Karpas-422 (cell line): ENCODE results near the gene KPNB1. TPM values are rescaled to one million over a fixed set of nuclear protein-coding genes. Genes with fewer than 3 reads are reported as not detected.

Source experiments
- DNase-seq: peaks from one replicate; pipeline ENCODE4 v3.0.0-alpha.2; 2015
- H2AFZ ChIP-seq: fragments of 200-600 bp; sonication (generic); 2 replicates; pipeline ENCODE4 v1.6.1; 2014; ENCODE audit warnings: antibody characterized with exemption, low read length, mixed read lengths
- H3K27ac ChIP-seq: fragments of 200-600 bp; sonication (generic); 2 replicates; pipeline ENCODE4 v1.5.1; 2014; ENCODE audit warnings: mild to moderate bottlenecking, low read length, moderate library complexity
- H3K27me3 ChIP-seq: fragments of 200-600 bp; sonication (generic); 2 replicates; pipeline ENCODE4 v1.6.1; 2014; ENCODE audit warnings: low read length, mixed read lengths
- H3K36me3 ChIP-seq: fragments of 200-600 bp; sonication (generic); 2 replicates; pipeline ENCODE4 v1.6.1; 2014; ENCODE audit warnings: low read length, mixed read lengths; ENCODE audit not compliant: insufficient read depth
- H3K4me1 ChIP-seq: fragments of 200-600 bp; sonication (generic); 2 replicates; pipeline ENCODE4 v1.6.1; 2014; ENCODE audit warnings: mild to moderate bottlenecking, low read length, mixed read lengths
- H3K4me2 ChIP-seq: fragments of 200-600 bp; sonication (generic); 2 replicates; pipeline ENCODE4 v1.6.1; 2014; ENCODE audit warnings: low read length, low read depth, mild to moderate bottlenecking; ENCODE audit not compliant: poor library complexity, severe bottlenecking
- H3K4me3 ChIP-seq: fragments of 200-600 bp; sonication (generic); 2 replicates; pipeline ENCODE4 v1.5.1; 2014; ENCODE audit warnings: mild to moderate bottlenecking, antibody characterized with exemption, low read length, mixed read lengths
- H3K79me2 ChIP-seq: fragments of 200-600 bp; sonication (generic); 2 replicates; pipeline ENCODE4 v1.6.1; 2014; ENCODE audit warnings: mild to moderate bottlenecking, low read length, mixed read lengths
- H3K9ac ChIP-seq: fragments of 200-600 bp; sonication (generic); 2 replicates; pipeline ENCODE4 v1.6.0; 2014; ENCODE audit warnings: low read length
- H3K9me2 ChIP-seq: fragments of 200-600 bp; sonication (generic), shearing (Covaris generic); replicated peaks from 2 replicates; pipeline ENCODE4 v1.6.0; 2014; ENCODE audit warnings: mild to moderate bottlenecking, low read length, moderate library complexity; ENCODE audit not compliant: insufficient read depth
- H3K9me3 ChIP-seq: fragments of 300-700, 200-600 bp; sonication (generic); 2 replicates; pipeline ENCODE4 v1.6.1; 2014; ENCODE audit warnings: low read length, mixed read lengths
- H4K20me1 ChIP-seq: fragments of 200-600 bp; sonication (generic); 2 replicates; pipeline ENCODE4 v1.6.1; 2014; ENCODE audit warnings: mild to moderate bottlenecking, antibody characterized with exemption, low read length, low read depth; ENCODE audit not compliant: insufficient read depth
- total RNA-seq: library from RNA; depleted of rRNA; stranded (reverse); fragments of >200 nt; shearing (Covaris generic); gene quantifications from 2 replicates; pipeline ENCODE4 v1.2.3, GENCODE V29; 2014; ENCODE audit warnings: low replicate concordance

KPNB1 gene
- total RNA-seq, 1 experiment from 2014 or later: 184 TPM

DNA sequence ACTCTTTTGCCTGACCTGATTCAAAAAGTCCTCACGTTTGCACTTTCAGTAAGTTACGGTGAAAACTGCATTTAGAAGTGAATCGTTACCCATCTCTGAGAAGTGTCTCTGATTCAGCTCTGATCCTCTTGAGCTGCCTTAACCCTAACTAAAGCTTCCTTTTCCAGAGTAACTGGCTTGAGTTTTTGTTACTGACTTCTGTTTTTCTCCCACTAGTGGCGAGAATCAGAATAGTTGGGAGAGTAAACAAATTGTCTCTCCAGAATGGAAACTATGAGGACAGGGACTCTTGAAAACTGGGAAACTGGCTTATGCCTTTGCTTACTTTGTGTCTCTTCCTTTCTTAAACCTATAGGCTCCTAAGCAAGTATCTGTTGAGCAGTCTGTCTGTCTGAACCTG, 31.3 kb upstream of the KPNB1 start:
- Histone ChIP-seq H4K20me1 (no peaks in the 10 kb centered on the region), H2AFZ (no peak overlapping the region), H3K4me2 (no peak overlapping the region), H3K4me1 (no peaks in the 10 kb centered on the region), H3K27ac (no peak overlapping the region), H3K36me3 (peaks cover 42% of the 10 kb centered on the region; the same call in 1 of the 2 replicates), H3K9ac (no peak overlapping the region), H3K4me3 (no peak overlapping the region), H3K27me3 (no peaks in the 10 kb centered on the region), H3K9me3 (no peaks in the 10 kb centered on the region), H3K79me2 (no peaks in the 10 kb centered on the region), H3K9me2 (no peaks in the 10 kb centered on the region)
- DNase-seq: no peak

DNA sequence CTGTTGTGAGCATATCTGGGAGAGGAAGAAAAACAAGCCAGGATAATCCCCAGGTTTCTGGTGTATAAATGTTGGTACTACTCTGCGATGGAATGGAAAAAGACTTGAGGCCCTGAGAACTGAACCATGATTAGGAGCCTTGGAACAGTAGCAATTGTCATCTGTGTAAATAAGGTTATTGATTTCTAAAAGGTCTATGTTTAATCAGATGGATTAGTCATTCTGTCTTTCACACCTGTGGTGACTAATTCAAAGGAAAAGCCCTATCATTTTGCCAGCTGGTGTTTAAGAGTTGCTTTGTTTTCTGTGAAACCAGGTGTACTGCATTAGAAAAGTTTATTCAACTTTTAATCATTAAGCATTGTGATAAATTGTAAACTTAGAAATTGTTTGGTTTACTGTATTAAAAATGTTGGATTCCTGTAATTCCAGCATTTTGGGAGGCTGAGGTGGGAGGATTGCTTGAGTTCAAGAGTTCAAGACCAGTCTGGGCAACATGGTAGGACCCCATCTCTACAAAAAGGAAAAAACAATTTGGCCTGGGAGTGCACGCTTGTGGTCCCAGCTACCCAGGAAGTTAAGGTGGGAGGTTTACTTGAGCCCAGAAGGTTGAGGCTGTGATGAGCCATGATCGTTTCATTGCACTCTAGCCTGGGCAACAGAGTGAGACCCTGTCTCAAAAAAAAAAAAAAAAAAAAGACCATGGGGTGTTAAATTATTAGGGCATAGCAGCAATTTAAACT, 29.0 kb upstream of the KPNB1 start:
- H2AFZ ChIP-seq: no peak overlapping the region
- H3K79me2 ChIP-seq: no peaks in the 10 kb centered on the region
- DNase-seq: no peak
- no peak overlapping the region for H3K27ac ChIP-seq
- no peak overlapping the region for H3K9ac ChIP-seq
- H3K9me3 ChIP-seq: no peaks in the 10 kb centered on the region
- H4K20me1 ChIP-seq: no peaks in the 10 kb centered on the region
- no peaks in the 10 kb centered on the region for H3K27me3 ChIP-seq
- H3K4me1 ChIP-seq: no peaks in the 10 kb centered on the region
- no peaks in the 10 kb centered on the region for H3K9me2 ChIP-seq
- H3K4me3 ChIP-seq: no peak overlapping the region
- H3K36me3 ChIP-seq: peaks cover 32% of the 10 kb centered on the region; the same call in 1 of the 2 replicates
- no peak overlapping the region for H3K4me2 ChIP-seq

DNA sequence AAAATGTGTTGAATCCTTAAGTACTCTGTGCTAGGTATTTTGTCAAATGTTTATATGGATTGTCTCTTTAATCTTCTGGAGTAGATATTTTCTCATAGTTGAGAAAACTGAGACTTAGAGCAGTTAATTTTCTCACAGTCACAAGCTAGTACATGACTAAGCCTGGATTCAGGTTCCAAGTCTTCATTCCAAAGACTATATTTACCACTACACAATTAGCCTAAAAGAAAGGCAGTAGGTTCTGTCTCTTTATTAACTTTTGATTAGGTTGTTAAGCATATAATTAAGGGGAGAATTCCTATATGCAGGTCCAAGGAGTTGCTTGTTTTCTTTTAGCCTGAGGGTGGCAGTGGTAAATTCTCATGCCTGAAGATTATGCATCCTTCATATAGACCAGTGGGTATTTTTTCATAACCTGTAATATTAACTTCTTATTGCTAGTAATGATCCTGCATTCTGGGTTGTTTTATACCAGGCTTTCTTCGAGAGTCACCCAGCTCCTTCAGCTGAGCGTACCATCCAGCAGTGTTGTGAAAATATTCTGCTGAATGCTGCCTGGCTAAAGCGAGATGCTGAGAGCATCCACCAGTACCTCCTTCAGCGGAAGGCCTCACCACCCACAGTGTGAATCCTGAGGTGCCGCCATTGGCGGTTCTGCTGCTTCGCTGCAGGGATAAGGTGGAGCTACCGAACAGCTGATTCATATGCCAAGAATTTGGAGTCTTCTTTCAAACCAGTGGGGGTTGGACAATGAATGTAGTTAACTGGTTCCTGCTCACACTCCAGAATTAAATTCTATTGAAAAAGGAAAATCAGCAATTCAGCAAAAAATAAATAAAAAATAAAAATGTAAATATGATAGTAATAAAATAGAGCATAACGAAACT, 28.2 kb upstream of the KPNB1 start:
- no peak overlapping the region for H3K4me2 ChIP-seq
- no peaks in the 10 kb centered on the region for H3K9me2 ChIP-seq

DNA sequence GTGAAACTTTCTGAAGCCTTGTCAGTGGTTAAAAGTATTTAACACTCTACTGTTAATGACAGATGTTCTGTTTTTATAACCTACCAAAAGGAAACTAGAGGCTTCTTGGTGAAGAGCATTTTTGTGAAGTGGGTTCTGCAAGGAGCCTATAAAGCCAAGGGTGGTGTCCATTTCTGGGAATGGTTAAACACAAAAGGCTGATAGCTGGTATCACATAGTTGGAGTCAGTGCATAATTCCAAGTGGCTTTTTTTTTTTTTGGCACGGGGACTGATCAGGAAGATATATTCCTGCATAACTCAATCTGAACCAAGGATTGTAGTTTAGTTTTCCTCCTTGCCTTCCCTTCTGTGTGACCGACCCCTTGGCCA, 27.6 kb upstream of the KPNB1 start:
- no peaks in the 10 kb centered on the region for H3K27me3 ChIP-seq
- H3K9me2 ChIP-seq: no peaks in the 10 kb centered on the region
- no peak overlapping the region for H3K4me2 ChIP-seq
- DNase-seq: no peak
- H3K9me3 ChIP-seq: no peaks in the 10 kb centered on the region
- no peak overlapping the region for H2AFZ ChIP-seq
- H3K36me3 ChIP-seq: peaks cover 31% of the 10 kb centered on the region; the same call in 1 of the 2 replicates
- no peak overlapping the region for H3K9ac ChIP-seq
- H3K27ac ChIP-seq: no peak overlapping the region
- no peak overlapping the region for H3K4me3 ChIP-seq
- no peaks in the 10 kb centered on the region for H3K4me1 ChIP-seq
- H4K20me1 ChIP-seq: no peaks in the 10 kb centered on the region
- H3K79me2 ChIP-seq: no peaks in the 10 kb centered on the region

More for the DNA sequence above, 28.2 kb upstream of the KPNB1 start:
- Histone ChIP-seq H2AFZ (no peak overlapping the region), H3K79me2 (no peaks in the 10 kb centered on the region), H3K4me1 (no peaks in the 10 kb centered on the region), H3K4me3 (no peak overlapping the region), H3K9me3 (no peaks in the 10 kb centered on the region), H3K27me3 (no peaks in the 10 kb centered on the region), H3K9ac (no peak overlapping the region), H3K36me3 (peaks cover 31% of the 10 kb centered on the region; the same call in 1 of the 2 replicates), H3K27ac (no peak overlapping the region), H4K20me1 (no peaks in the 10 kb centered on the region)
- DNase-seq: no peak

DNA sequence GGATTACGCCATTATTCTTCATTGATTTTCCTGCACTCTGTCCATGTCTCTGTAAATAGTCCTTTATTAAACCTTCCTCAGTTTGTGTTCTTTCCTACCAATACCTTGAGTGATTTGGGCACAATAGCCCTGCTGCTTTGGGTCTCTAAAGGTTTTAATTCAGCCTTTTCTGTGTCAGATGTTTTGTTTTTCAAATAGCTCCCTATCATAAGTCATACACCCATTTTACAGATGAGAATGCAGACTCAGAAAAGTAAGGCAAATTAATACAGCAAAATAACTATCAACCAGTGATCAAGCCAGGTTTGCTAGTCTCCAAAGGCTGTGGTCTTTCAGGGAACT, 25.0 kb upstream of the KPNB1 start:
- Histone ChIP-seq H3K9ac (no peak overlapping the region), H3K9me2 (no peaks in the 10 kb centered on the region), H3K27me3 (no peaks in the 10 kb centered on the region), H3K27ac (no peak overlapping the region), H3K79me2 (no peaks in the 10 kb centered on the region), H3K4me3 (no peak overlapping the region), H3K4me2 (no peak overlapping the region), H4K20me1 (no peaks in the 10 kb centered on the region), H3K36me3 (peaks cover 16% of the 10 kb centered on the region; the same call in 1 of the 2 replicates), H2AFZ (no peak overlapping the region), H3K9me3 (no peaks in the 10 kb centered on the region), H3K4me1 (no peaks in the 10 kb centered on the region)
- DNase-seq: no peak

DNA sequence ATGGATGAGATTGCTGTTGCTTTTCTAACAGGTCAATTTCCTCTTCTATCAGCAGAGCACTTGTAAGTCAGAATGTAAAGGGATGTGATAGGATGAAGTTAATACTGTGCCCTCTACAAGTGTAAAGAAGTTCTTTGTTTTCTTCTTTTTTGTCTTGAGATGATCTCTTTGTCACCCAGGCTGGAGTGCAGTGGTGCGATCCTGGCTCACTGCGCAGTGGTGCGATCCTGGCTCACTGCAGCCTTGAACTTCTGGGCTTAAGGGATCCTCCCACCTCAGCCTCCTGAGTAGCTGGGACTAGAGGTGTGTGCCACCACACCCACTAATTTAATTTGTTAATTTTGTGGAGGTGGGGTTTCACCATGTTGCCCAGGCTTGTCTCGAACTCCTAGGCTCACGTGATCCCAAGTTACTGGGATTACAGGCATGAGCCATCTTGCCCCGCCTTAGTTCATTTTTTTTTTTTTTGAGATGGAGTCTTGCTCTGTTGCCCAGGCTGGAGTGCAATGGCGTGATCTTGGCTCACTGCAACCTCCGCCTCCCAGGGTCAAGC, 21.6 kb upstream of the KPNB1 start:
- no peaks in the 10 kb centered on the region; the same call in 1 of the 2 replicates for H3K36me3 ChIP-seq
- H3K27ac ChIP-seq: no peak overlapping the region
- H3K4me3 ChIP-seq: no peak overlapping the region
- H3K9me2 ChIP-seq: no peaks in the 10 kb centered on the region
- no peak overlapping the region for H3K9ac ChIP-seq
- no peak for DNase-seq
- H3K4me1 ChIP-seq: no peaks in the 10 kb centered on the region
- no peak overlapping the region for H3K4me2 ChIP-seq
- no peaks in the 10 kb centered on the region for H3K27me3 ChIP-seq
- H4K20me1 ChIP-seq: no peaks in the 10 kb centered on the region
- H3K9me3 ChIP-seq: no peaks in the 10 kb centered on the region
- H2AFZ ChIP-seq: no peak overlapping the region
- H3K79me2 ChIP-seq: no peaks in the 10 kb centered on the region

DNA sequence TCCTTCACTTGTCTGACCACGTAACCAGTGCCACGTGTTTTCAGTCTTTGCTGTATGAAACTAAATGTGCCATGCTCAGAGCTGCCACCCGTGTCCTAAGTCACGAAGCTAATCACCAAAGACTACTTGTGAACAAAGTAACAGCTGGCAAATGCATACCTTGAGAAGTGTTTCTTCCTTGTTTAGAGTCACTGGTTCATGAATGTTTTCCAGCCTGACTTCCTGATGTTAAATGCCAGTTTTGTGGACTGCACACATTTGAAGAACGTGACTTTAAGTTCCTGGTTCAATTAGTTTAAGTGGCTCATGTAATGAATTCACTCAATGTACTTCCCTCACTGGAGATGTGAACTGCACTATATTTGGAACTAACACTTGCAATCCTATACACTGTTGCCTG, 19.9 kb upstream of the KPNB1 start:
- Histone ChIP-seq H3K9me3 (no peaks in the 10 kb centered on the region), H3K9ac (no peak overlapping the region), H3K4me1 (no peaks in the 10 kb centered on the region), H3K4me2 (no peak overlapping the region), H3K79me2 (no peaks in the 10 kb centered on the region), H3K27ac (no peak overlapping the region), H3K9me2 (no peaks in the 10 kb centered on the region), H3K36me3 (no peaks in the 10 kb centered on the region), H3K27me3 (no peaks in the 10 kb centered on the region), H2AFZ (no peak overlapping the region; the same call in 1 of the 2 replicates), H4K20me1 (no peaks in the 10 kb centered on the region), H3K4me3 (no peak overlapping the region)
- DNase-seq: no peak

DNA sequence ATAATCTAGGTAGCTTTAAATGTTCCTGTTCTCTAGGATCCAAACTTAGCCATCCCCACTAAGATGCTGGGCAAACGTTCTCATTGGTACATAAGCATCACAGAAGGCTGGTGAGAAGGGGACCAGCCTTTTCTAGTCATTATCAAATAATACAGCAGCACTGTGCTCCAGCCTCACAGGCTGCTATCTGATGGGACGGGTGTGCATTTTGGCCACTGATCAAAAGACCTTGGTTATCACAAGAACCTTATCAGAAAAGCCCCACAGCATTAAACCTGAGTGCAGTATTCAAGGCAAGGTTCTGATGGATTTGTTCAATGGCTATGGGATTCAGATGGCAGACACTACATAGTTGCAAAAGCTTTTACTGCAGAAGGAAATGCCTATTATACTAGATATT, 19.1 kb upstream of the KPNB1 start:
- H3K4me3 ChIP-seq: no peak overlapping the region
- H3K27ac ChIP-seq: no peak overlapping the region
- no peak overlapping the region for H3K4me2 ChIP-seq
- H3K9ac ChIP-seq: no peak overlapping the region
- no peak for DNase-seq
- no peaks in the 10 kb centered on the region for H3K36me3 ChIP-seq
- H3K4me1 ChIP-seq: no peaks in the 10 kb centered on the region
- H3K9me2 ChIP-seq: no peaks in the 10 kb centered on the region
- H3K79me2 ChIP-seq: no peaks in the 10 kb centered on the region
- no peaks in the 10 kb centered on the region for H3K27me3 ChIP-seq
- no peak overlapping the region for H2AFZ ChIP-seq
- no peaks in the 10 kb centered on the region for H3K9me3 ChIP-seq
- no peaks in the 10 kb centered on the region for H4K20me1 ChIP-seq
